Hippocampal formation (tissue), 2 donors: ENCODE measurements around the gene TPGS1.

Source experiments
- DNase-seq, 2 donors: peaks; one replicate each; lab custom pipeline; 2025; lab: John Stamatoyannopoulos, UW

Gene TPGS1

GRCh38 chr19:518598-519231 lies 11.4 kb downstream of the TPGS1 start:
- DNase-seq, result no peak

DNA sequence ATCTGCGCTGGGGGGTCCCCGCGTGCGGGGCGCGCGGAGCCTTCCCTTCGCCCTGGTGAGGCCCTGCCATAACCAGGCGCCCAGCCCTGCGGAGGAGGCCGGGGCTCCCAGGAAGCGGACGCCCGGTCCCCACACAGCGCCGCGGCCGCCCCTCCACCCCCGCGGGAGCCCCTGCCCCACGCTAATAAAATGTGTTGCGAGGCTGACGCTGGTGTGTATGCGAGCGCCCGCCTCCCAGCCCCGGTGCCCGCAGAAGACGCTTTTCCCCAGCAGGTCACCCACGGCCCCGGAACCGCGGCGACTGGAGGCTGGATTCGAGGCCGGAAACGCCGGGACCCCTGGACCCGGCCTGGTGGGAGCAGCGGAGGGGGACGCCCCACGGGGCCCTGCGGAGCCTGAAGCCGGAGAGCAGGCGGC lies 12.2 kb downstream of the TPGS1 start:
- DNase-seq, result no peak

GRCh38 chr19:522726-523125 lies 15.4 kb downstream of the TPGS1 start:
- DNase-seq, result no peak

- DNase-seq, result no peak
These were observed 16.9 kb downstream of the TPGS1 start for GRCh38 chr19:524062-524674.

DNA sequence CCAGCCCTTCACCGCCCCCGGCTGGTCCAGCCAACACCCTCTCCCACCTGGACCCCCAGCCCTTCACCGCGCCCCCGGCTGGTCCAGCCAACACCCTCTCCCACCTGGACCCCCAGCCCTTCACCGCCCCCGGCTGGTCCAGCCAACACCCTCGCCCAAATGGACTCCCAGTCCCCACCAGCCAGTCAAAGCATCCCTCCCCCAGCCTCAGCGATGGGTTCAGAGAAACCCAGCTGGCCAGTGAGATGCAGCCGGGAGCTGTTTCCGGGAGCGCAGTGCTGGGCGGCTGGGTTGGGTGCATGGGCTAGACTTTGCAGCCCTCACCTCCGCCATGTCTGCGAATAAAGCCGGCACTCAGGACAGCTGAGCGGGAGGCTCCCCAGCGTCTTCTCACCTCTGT lies 17.7 kb downstream of the TPGS1 start:
- DNase-seq, result no peak

DNA sequence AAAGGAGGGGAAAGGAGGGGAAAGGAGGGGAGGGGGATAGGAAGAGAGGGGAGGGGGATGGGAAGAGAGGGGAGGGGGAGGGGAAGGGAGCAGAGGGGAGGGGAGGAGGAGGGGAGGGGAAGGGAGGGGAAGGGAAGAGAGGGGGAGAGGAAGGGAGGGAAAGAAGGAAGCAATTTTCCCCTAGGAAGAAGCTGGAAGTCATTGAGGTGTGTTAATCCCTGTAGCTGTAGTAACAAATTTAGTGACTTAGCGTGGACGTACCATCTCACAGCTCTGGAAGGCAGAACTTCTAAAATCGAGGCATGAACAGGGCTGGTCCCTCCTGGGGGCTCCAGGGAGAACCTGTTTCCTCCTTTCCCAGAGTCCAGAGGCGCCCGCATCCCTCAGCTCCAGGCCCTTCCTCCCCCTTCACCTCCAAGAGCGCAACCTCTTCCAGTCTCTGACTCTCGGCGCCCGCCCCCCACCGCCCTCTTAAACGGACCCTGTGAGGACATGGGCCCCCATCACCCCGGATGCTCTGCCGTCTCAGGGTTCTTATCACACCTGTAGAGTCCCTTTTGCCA lies 18.6 kb downstream of the TPGS1 start:
- no peak for DNase-seq

- no peak for DNase-seq
These were observed 23.1 kb downstream of the TPGS1 start for GRCh38 chr19:530134-531008.

- peak; percentile 51 to 77 for DNase-seq
These were observed 23.9 kb downstream of the TPGS1 start for GRCh38 chr19:531009-531752.

- no peak for DNase-seq
These were observed 24.7 kb downstream of the TPGS1 start, which contains the start of gene CDC34 for GRCh38 chr19:531753-532560. CDC34 (plus strand) TSS chr19:531760; CDS start chr19:531932, 172 bp downstream.

DNA sequence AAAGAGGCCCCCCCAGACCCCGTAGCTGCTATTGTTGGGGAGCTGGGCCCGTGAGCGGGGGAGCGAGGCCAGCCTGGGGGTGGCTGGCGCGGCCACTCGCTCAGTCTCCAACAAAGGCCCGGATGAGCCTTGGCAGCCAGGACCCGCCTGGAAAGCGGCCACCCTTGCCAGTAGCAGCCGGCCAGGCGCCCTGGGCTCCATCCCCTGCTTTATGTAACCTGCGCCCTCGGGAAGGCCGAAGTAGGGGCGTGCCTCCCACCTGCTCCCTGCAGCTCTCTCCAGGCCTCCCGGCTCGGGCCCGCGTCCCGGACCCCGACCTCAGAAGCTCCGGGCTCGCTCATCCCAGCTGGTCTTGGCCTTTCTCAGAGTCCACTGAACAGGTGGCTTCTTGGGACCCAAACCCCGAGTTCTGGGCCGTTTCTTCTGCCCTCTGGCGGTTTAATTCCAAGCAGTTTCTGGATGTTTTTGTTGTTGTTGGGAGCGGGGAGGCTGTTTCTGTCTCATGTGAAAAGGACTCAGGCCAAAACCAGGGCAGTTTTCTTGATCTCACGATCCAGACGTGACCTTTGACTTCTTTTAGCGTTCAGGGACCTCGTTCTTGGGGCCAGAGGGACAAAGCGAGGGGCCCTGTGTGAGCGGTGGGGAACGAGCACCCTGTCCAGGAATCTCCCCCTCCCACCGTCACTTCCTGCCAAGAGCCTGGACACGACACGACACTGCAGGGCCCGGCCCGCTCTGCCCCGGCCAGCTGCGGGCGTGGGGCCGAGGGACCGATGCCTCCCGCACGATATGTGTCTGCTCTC lies 25.5 kb downstream of the TPGS1 start:
- peak; percentile 71 to 76 for DNase-seq

DNA sequence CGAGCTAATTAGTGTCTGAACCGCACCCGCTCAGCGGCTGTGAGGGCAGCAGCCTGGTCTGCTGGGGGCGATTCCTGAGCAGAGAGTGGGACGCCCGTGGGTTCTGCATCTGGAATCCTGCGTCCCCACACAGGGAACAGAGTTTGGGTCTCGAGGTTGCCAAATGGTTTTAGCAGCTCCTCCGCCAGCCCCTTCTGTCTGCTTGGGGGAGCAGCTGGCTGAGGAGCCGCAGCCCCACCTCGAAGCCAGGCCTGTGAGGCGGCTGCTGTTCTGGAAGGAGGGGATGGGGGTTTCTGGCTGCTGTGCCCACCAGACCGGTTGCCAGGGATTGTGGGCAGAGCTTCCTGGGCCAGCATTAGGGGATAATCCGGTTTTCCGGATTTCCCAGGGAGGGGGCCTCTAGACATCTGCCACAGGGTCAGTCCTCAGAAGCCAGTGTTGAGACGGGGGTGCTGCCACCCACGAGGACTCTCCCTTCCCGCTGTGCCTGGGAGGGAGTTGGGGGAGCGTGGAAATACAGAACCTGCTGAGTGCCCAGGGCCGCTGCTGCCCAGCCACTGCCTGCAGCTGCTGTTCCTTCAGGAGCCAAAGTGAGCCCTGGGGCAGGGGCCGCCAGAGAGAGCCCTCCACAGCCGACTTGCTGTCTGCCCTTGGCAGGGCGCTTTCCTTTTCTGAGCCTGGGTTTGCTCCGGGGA lies 26.2 kb downstream of the TPGS1 start:
- no peak for DNase-seq

DNA sequence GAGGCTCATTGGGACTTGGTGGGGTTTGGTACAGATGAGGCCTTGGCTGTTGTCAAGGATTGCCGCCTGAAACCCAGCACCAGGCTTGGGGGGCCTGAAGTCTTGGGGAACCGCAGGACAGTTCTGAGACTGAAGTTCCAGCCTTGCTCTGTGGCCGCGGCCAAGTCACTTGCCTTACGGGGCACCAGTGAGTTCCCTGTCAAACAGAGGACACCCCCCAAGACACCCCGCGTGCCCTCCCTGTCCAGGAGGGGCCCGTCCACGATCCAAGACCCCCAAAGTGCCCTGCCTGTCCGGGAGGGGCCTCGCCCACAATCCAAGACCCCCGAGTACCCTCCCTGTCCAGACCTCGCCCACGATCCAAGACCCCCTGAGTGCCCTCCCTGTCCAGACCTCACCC lies 26.8 kb downstream of the TPGS1 start:
- no peak for DNase-seq

GRCh38 chr19:535017-535835 lies 27.9 kb downstream of the TPGS1 start:
- no peak for DNase-seq

- DNase-seq, result no peak
These were observed 29.0 kb downstream of the TPGS1 start for GRCh38 chr19:536031-536880.

DNA sequence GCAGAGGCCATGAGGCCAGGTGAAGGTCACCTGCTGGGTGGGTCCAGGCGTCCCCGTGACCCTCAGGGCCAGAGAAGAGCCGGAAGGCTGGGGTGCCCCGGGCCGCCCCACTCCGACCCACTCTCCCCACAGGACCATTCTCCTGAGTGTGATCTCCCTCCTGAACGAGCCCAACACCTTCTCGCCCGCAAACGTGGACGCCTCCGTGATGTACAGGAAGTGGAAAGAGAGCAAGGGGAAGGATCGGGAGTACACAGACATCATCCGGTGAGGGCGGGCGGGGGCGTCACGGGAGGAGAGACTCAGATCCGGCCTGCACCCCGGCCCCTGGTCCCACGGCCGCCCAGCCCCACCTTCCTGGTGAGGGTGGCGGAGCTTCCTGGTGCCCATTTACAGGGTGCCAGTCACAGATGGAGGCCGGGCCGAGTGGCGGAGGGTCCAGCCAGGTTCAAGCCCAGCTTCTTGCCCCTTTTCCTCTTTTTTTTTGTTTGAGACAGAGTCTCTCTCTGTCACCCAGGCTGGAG lies 29.6 kb downstream of the TPGS1 start:
- DNase-seq, result no peak

DNA sequence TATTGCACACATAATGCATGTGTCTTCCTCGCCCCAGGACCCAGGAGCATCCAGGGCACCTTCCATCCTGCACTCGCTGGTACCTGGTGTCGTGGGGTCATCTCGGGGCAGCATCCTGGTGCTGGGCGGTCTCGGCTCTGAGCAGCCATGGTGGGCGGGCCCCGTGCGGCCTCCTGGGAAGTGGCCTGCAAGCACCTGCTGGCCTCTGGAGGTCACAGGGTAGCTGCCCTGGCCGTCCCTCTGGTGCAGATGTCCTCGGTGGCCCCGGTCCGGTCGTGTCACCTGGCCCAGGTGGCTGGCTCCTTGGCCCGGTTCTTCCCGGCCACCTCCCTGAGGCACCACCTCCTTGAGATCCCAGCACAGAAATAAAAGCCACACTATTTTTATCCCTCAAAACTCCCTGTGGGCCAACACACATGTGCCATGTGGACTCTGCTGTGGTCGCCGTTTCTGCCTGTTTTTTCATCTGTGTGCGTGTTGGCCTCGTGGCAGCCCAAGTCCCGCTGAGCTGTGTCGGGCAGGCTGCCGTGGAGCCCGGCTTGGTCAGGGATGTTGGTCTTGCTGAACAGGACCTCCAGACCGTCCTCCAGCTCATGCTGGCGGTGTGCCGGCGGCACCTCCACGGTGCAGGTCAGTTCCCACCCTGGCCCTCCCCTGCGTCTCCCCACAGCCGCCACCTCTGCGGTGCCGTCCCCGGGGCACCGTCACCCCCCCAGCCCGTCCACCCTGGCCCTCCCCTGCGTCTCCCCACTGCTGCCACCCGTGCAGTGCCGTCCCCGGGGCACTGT lies 31.5 kb downstream of the TPGS1 start:
- no peak for DNase-seq
